Tibial nerve (tissue), 4 donors: ENCODE data around the gene PDPN. TPM values are rescaled to one million over a fixed set of nuclear protein-coding genes. Genes with fewer than 3 reads are reported as not detected.

Experiments used
- DNase-seq, 2 donors: peaks; one replicate each; pipeline ENCODE4 v3.0.0-alpha.2; 2019; ENCODE audit warnings: low spot score in 2 of 2
- H3K27ac ChIP-seq, 4 donors: fragments of 200-600 bp; sonication (generic) in 3 of 4; one replicate each; pipeline ENCODE4 v1.5.1; 2017 to 2019; ENCODE audit warnings: mild to moderate bottlenecking in 1 of 4
- H3K27me3 ChIP-seq, 2 donors: fragments of 200-600 bp; sonication (generic) in 1 of 2; one replicate each; pipeline versions ENCODE4 v1.5.1 to v1.6.0; 2017 to 2019
- H3K36me3 ChIP-seq, 3 donors: fragments of 200-600 bp; sonication (generic); one replicate each; pipeline ENCODE4 v1.5.1; 2018 to 2019
- H3K4me1 ChIP-seq, 4 donors: fragments of 200-600 bp; sonication (generic) in 3 of 4; one replicate each; pipeline ENCODE4 v1.5.1; 2017 to 2019
- H3K4me3 ChIP-seq, 4 donors: fragments of 200-600 bp; sonication (generic) in 3 of 4; one replicate each; pipeline ENCODE4 v1.5.1; 2017 to 2019; ENCODE audit warnings: mild to moderate bottlenecking in 1 of 4, moderate library complexity in 1 of 4
- H3K9me3 ChIP-seq, 4 donors: fragments of 200-600 bp; sonication (generic) in 3 of 4; one replicate each; pipeline ENCODE4 v1.5.1; 2017 to 2019
- CTCF ChIP-seq, 5 experiments: fragments of 200-600 bp in 3 of 5; fragments of 450-650 bp in 2 of 5; sonication (generic) in 3 of 5; IDR thresholded peaks; one replicate each; pipeline ENCODE4 v1.5.1; 2016 to 2019; ENCODE audit warnings: antibody characterized with exemption in 5 of 5, mild to moderate bottlenecking in 3 of 5, moderate library complexity in 2 of 5
- EP300 ChIP-seq, 2 donors: sonication (generic); formaldehyde crosslinking; IDR thresholded peaks; one replicate each; pipeline ENCODE4 v1.6.1; 2017; ENCODE audit warnings: antibody characterized with exemption in 2 of 2, mild to moderate bottlenecking in 1 of 2
- POLR2A ChIP-seq, 2 donors: fragments of 450-650 bp; IDR thresholded peaks; one replicate each; pipeline ENCODE4 v1.6.1; 2017; ENCODE audit warnings: antibody characterized with exemption in 2 of 2, mild to moderate bottlenecking in 2 of 2, moderate library complexity in 2 of 2
- WGBS, 2 donors: methylation state at CpG; one replicate each; pipeline ENCODE4 v1.1.5; 2018; 5-methylcytosine and 5-hydroxymethylcytosine counted together
- total RNA-seq, 4 donors: library from RNA; depleted of rRNA; stranded (reverse); fragments of >200 nt; gene quantifications; one replicate each; pipeline ENCODE4 v1.1.0, GENCODE V29; 2016

Gene PDPN
- total RNA-seq, 4 donors from 2014 or later, result 16.2 to 25.7 (median 21.2) TPM

GRCh38 chr1:13546791-13547190 is 36.8 kb upstream of the PDPN start:
- no peaks in the 10 kb centered on the region for H3K9me3 ChIP-seq
- no peak overlapping the region for H3K27ac ChIP-seq
- TF ChIP-seq EP300 (IDR thresholded peaks at IDR 0.05) (no peak), POLR2A (IDR thresholded peaks at IDR 0.05) (no peak), CTCF (IDR thresholded peaks at IDR 0.05) (no peak)
- peaks cover 0 to 8% (median 0%) of the 10 kb centered on the region in 4 donors for H3K4me1 ChIP-seq
- H3K27me3 ChIP-seq, result no peaks in the 10 kb centered on the region
- H3K4me3 ChIP-seq, result no peak overlapping the region
- WGBS, 2 donors, result 55 to 83% methylated on average over 3 of the region's 3 CpGs
- no peak for DNase-seq
- no peaks in the 10 kb centered on the region for H3K36me3 ChIP-seq

- no peaks in the 10 kb centered on the region for H3K9me3 ChIP-seq
- TF ChIP-seq EP300 (IDR thresholded peaks at IDR 0.05), result no peak
- no peak for TF ChIP-seq CTCF (IDR thresholded peaks at IDR 0.05)
- TF ChIP-seq POLR2A (IDR thresholded peaks at IDR 0.05), result no peak
- H3K4me3 ChIP-seq, result no peak overlapping the region
- DNase-seq, result no peak
- 78 to 79% methylated on average over 6 of the region's 6 CpGs for WGBS, 2 donors
- H3K27ac ChIP-seq, result no peak overlapping the region
- H3K4me1 ChIP-seq, result peaks cover 0 to 8% (median 0%) of the 10 kb centered on the region in 4 donors
- no peaks in the 10 kb centered on the region for H3K27me3 ChIP-seq
- H3K36me3 ChIP-seq, result no peaks in the 10 kb centered on the region
Observed at GRCh38 chr1:13548281-13548680, 35.4 kb upstream of the PDPN start.

- no peaks in the 10 kb centered on the region for H3K9me3 ChIP-seq
- WGBS, 2 donors, result 64 to 65% methylated on average over 6 of the region's 6 CpGs
- H3K36me3 ChIP-seq, result no peaks in the 10 kb centered on the region
- no peak for DNase-seq
- no peak overlapping the region for H3K4me3 ChIP-seq
- H3K4me1 ChIP-seq, result peaks cover 0 to 6% (median 0%) of the 10 kb centered on the region in 4 donors
- H3K27me3 ChIP-seq, result no peaks in the 10 kb centered on the region
- no peak for TF ChIP-seq EP300 (IDR thresholded peaks at IDR 0.05)
- no peak overlapping the region for H3K27ac ChIP-seq
Observed at GRCh38 chr1:13549021-13549420, 34.6 kb upstream of the PDPN start.

GRCh38 chr1:13549521-13549920 is 34.1 kb upstream of the PDPN start:
- Histone ChIP-seq H3K4me1 (peaks cover 0 to 3% (median 0%) of the 10 kb centered on the region in 4 donors), H3K27ac (no peak overlapping the region), H3K36me3 (no peaks in the 10 kb centered on the region), H3K9me3 (no peaks in the 10 kb centered on the region), H3K27me3 (no peaks in the 10 kb centered on the region), H3K4me3 (no peak overlapping the region)
- no peak for TF ChIP-seq CTCF (IDR thresholded peaks at IDR 0.05)
- no peak for DNase-seq
- WGBS, 2 donors, result 41 to 54% methylated on average over 3 of the region's 3 CpGs

GRCh38 chr1:13550663-13551062 is 33.0 kb upstream of the PDPN start:
- H3K27ac ChIP-seq, result no peak overlapping the region
- H3K36me3 ChIP-seq, result no peaks in the 10 kb centered on the region
- no peak for DNase-seq
- H3K9me3 ChIP-seq, result no peaks in the 10 kb centered on the region
- no peaks in the 10 kb centered on the region for H3K27me3 ChIP-seq
- no peak overlapping the region for H3K4me3 ChIP-seq
- TF ChIP-seq POLR2A (IDR thresholded peaks at IDR 0.05) (no peak), CTCF (IDR thresholded peaks at IDR 0.05) (no peak), EP300 (IDR thresholded peaks at IDR 0.05) (no peak)
- peaks cover 0 to 3% (median 0%) of the 10 kb centered on the region in 4 donors for H3K4me1 ChIP-seq
- 41 to 58% methylated on average over 4 of the region's 4 CpGs for WGBS, 2 donors

- WGBS, 2 donors, result 97% methylated on average over 28 of the region's 28 CpGs
- H3K27me3 ChIP-seq, result no peaks in the 10 kb centered on the region
- H3K27ac ChIP-seq, result no peak overlapping the region
- no peaks in the 10 kb centered on the region for H3K9me3 ChIP-seq
- no peaks in the 10 kb centered on the region for H3K36me3 ChIP-seq
- H3K4me3 ChIP-seq, result no peak overlapping the region
- DNase-seq, result no peak
- H3K4me1 ChIP-seq, result peaks cover 0 to 3% (median 0%) of the 10 kb centered on the region in 4 donors
- TF ChIP-seq POLR2A (IDR thresholded peaks at IDR 0.05), result no peak
- TF ChIP-seq CTCF (IDR thresholded peaks at IDR 0.05), result no peak
- no peak for TF ChIP-seq EP300 (IDR thresholded peaks at IDR 0.05)
Observed at GRCh38 chr1:13554798-13555197, 28.8 kb upstream of the PDPN start.
